Activated CD4-positive, alpha-beta T cell treated with anti-CD3 and anti-CD28 coated beads, Interleukin-2, amount 50 U/mL, for 24 hours (primary cell): ENCODE data around the gene RHOC.
"Not testable (repeated sequence)": the region's sequence is repeated elsewhere in the genome, so short reads cannot be mapped to it uniquely, and the experiment has no call there.

Experiments
- DNase-seq, 2 donors: peaks; one replicate each; pipeline ENCODE4 v3.0.0-alpha.2; 2020; ENCODE audit warnings: low read depth in 1 of 2, low spot score in 1 of 2

Gene RHOC

GRCh38 chr1:112706505-112707220 lies at the start of gene RHOC:
Gene RHOC, minus strand, starts transcription at chr1:112707127. Its CDS starts 3,328 bp downstream, at chr1:112703799.
- DNase-seq: no peak

GRCh38 chr1:112754116-112754628 lies 47.2 kb upstream of the RHOC start:
- DNase-seq: no peak

GRCh38 chr1:112748396-112748795 lies 41.5 kb upstream of the RHOC start:
- DNase-seq: no peak

- DNase-seq: no peak
These were observed 37.2 kb upstream of the RHOC start for GRCh38 chr1:112744009-112744578.

- no peak for DNase-seq
These were observed 36.5 kb upstream of the RHOC start for GRCh38 chr1:112743174-112744008.

GRCh38 chr1:112737573-112737972 lies 30.6 kb upstream of the RHOC start:
- DNase-seq: no peak

GRCh38 chr1:112735752-112736151 lies 28.8 kb upstream of the RHOC start:
- peak in 1 of 2 donors; percentile 37 for DNase-seq

- no peak for DNase-seq
These were observed 24.5 kb upstream of the RHOC start for GRCh38 chr1:112731451-112731850.

- no peak for DNase-seq
These were observed 23.0 kb upstream of the RHOC start for GRCh38 chr1:112729909-112730308.

- DNase-seq: not testable (repeated sequence)
These were observed 22.1 kb upstream of the RHOC start for GRCh38 chr1:112729011-112729410.

GRCh38 chr1:112728306-112728971 lies 21.5 kb upstream of the RHOC start:
- not testable (repeated sequence) for DNase-seq

- DNase-seq: no peak
These were observed 20.8 kb upstream of the RHOC start for GRCh38 chr1:112727716-112728115.

GRCh38 chr1:112724240-112724639 lies 17.3 kb upstream of the RHOC start:
- DNase-seq: not testable (repeated sequence)

- DNase-seq: no peak
These were observed 16.5 kb upstream of the RHOC start for GRCh38 chr1:112723511-112723839.

GRCh38 chr1:112722601-112723510 lies 15.9 kb upstream of the RHOC start:
- no peak for DNase-seq

- DNase-seq: no peak
These were observed 15.1 kb upstream of the RHOC start for GRCh38 chr1:112721966-112722524.

GRCh38 chr1:112721294-112721693 lies 14.4 kb upstream of the RHOC start:
- DNase-seq: not testable (repeated sequence)

GRCh38 chr1:112720800-112721199 lies 13.9 kb upstream of the RHOC start:
- DNase-seq: no peak

GRCh38 chr1:112719706-112720105 lies 12.8 kb upstream of the RHOC start:
- no peak for DNase-seq
